Measurements from ENCODE around the gene SNN. TPM values are rescaled to one million over a fixed set of nuclear protein-coding genes. Genes with fewer than 3 reads are reported as not detected.

Gene SNN
- total and polyA plus RNA-seq, 2 donors (not counting 1 experiment from before 2014, with no cell fraction given) = 55.4 to 63.3 TPM

DNA sequence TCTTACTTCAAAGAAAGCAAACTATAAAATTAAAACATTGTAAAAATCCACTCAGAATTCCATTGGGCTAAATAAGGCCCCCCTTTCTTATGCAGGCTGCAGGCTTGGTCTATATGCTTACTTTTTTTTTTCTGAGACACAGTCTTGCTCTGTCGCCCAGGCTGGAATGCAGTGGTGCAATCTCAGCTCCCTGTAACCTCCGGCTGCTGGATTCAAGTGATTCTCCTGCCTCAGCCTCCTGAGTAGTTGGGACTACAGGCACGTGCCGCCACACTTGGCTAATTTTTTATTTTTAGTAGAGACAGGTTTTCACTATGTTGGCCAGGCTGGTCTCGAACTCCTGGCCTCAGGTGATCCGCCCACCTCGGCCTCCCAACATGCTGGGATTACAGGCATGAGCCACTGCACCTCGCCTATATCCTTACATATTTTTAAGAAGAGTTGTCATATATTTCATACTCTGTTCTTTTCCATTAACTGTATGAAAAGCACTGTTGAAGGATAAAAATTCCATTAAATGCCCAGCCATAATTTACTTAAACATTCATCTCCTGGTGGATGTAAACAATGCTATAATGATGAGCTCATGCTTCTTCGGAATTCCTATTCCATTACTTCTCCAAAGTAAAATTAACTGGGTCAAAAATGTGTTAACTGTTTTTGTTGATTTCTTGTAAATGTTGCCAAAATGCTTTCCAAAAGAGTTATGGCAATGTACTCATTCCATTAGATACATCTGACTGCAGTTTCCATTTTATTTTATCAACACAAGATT lies 17.8 kb downstream of the SNN start:
- WGBS (ENCODE audit: insufficient coverage) = 94% methylated on average over 2 of the region's 9 CpGs
- H3K27ac Mint-ChIP-seq = peak overlapping the region; percentile 63
- CTCF ChIA-PET = interaction anchor here (2.0 kb wide), 1 partner anchor 29 kb away, joined by 7 read pairs; no protein-coding TSS in a partner anchor
- H3K79me2 ChIP-seq (ENCODE audit: control insufficient read depth, insufficient read depth, low read length) = peaks cover 42% of the 10 kb centered on the region
- H3K4me1 ChIP-seq (ENCODE audit: control insufficient read depth in 2 of 2, insufficient read depth in 2 of 2, low read length in 2 of 2) = peaks cover 96 to 97% of the 10 kb centered on the region in 2 donors
- no peak overlapping the region for H2AFZ ChIP-seq (ENCODE audit: insufficient read depth, low read depth, low read length, poor library complexity, severe bottlenecking)
- ATAC-seq (ENCODE audit: low read depth) = no peak
- H3K27me3 ChIP-seq (replicated peaks in 1 of 4; ENCODE audit: control extremely low read depth in 1 of 4, control insufficient read depth in 3 of 4, insufficient read depth in 4 of 4, low read length in 3 of 4) = no peaks in the 10 kb centered on the region
- no peak overlapping the region for H3K9ac ChIP-seq (ENCODE audit: low read length)
- no peak overlapping the region for H3K4me3 ChIP-seq (ENCODE audit: control extremely low read depth in 1 of 5, extremely low read depth in 1 of 5, insufficient read depth in 1 of 5, low read depth in 2 of 5, low read length in 4 of 5)
- POLR2A ChIA-PET = no interaction called here
- intact Hi-C loops (cut with micrococcal nuclease) = loop anchor here (10.0 kb wide), 3 partner anchors 431 to 811 kb away; partner anchors contain the start of genes CIITA and SOCS1
- H3K9me3 ChIP-seq (ENCODE audit: control extremely low read depth in 1 of 3, control insufficient read depth in 2 of 3, insufficient read depth in 1 of 3, low read length in 2 of 3) = no peaks in the 10 kb centered on the region
- DNase-seq = no peak
- peak overlapping the region in 1 of 2 donors; percentile 42 for H3K27ac ChIP-seq (ENCODE audit: low read length in 2 of 2)
- H3K4me2 ChIP-seq (replicated peaks; ENCODE audit: low read depth, low read length, poor library complexity, severe bottlenecking) = no peak overlapping the region
- TF ChIP-seq CTCF (IDR thresholded peaks at IDR 0.05) (no peak), EZH2 (IDR thresholded peaks at IDR 0.05; ENCODE audit: borderline replicate concordance, insufficient read depth, low read depth, low read length, poor library complexity, severe bottlenecking) (no peak)
- peaks cover 94% of the 10 kb centered on the region for H3K4me1 Mint-ChIP-seq
- H3K9me3 Mint-ChIP-seq (ENCODE audit: insufficient read depth) = no peaks in the 10 kb centered on the region
- no peaks in the 10 kb centered on the region for H4K20me1 ChIP-seq (ENCODE audit: control insufficient read depth, insufficient read depth, low read length, poor library complexity, severe bottlenecking)
- H3K27me3 Mint-ChIP-seq = no peaks in the 10 kb centered on the region
- H3K36me3 ChIP-seq (replicated peaks in 1 of 2; ENCODE audit: control extremely low read depth in 1 of 2, control insufficient read depth in 1 of 2, extremely low read depth in 1 of 2, insufficient read depth in 2 of 2, low read length in 1 of 2) = peaks cover 0 to 51% of the 10 kb centered on the region in 2 experiments
- no peak overlapping the region for H3K4me3 Mint-ChIP-seq

All from B cell (primary cell).